ENCODE data around the gene EPN2. TPM values are rescaled to one million over a fixed set of nuclear protein-coding genes. Genes with fewer than 3 reads are reported as not detected.
A peak's percentile ranks its signal among the peaks of the same experiment; 100 is the strongest.
"Not testable (repeated sequence)": the region's sequence is repeated elsewhere in the genome, so short reads cannot be mapped to it uniquely, and the experiment has no call there.

The EPN2 gene
- total RNA-seq, 1 experiment from 2014 or later: 35.6 TPM

- H3K4me1 Mint-ChIP-seq (ENCODE audit: low read depth, unreplicated experiment): peaks cover 7% of the 10 kb centered on the region
- POLR2A ChIA-PET: no interaction called here
- no peaks in the 10 kb centered on the region for H3K9me3 Mint-ChIP-seq (ENCODE audit: unreplicated experiment)
- peaks cover 21% of the 10 kb centered on the region for H3K4me1 ChIP-seq
- H3K4me3 ChIP-seq (ENCODE audit: low read depth, low read length): no peak overlapping the region
- H3K36me3 Mint-ChIP-seq (ENCODE audit: insufficient read depth, unreplicated experiment): peaks cover 5% of the 10 kb centered on the region
- DNase-seq: peak in 1 of 2 experiments; percentile 34
- H3K27ac Mint-ChIP-seq (ENCODE audit: unreplicated experiment): no peak overlapping the region
- no peak for TF ChIP-seq CTCF (IDR thresholded peaks at IDR 0.05; ENCODE audit: insufficient read depth in 1 of 2, low read depth in 1 of 2, low read length in 1 of 2, severe bottlenecking in 1 of 2, unreplicated experiment in 1 of 2)
- CTCF ChIA-PET: interaction anchor here (0.6 to 1.4 kb wide), 2 partner anchors 15 to 53 kb away, joined by 3 to 4 read pairs; partner anchors contain the start of gene B9D1
- intact Hi-C loops (cut with micrococcal nuclease; ENCODE audit: unreplicated experiment): no loop called here
- no peaks in the 10 kb centered on the region for H3K36me3 ChIP-seq (ENCODE audit: control insufficient read depth, insufficient read depth, low read length)
- H3K9me3 ChIP-seq: no peaks in the 10 kb centered on the region
- H3K27me3 Mint-ChIP-seq (ENCODE audit: insufficient read depth, unreplicated experiment): no peaks in the 10 kb centered on the region
- no peaks in the 10 kb centered on the region for H3K27me3 ChIP-seq (replicated peaks; ENCODE audit: control insufficient read depth, insufficient read depth, low read length)
- no peak overlapping the region for H3K4me3 Mint-ChIP-seq (ENCODE audit: unreplicated experiment)
- no TSS peak for BruUV-seq (replicated peaks)
Measured at GRCh38 chr17:19347323-19348080, 110.3 kb downstream of the EPN2 start.

DNA sequence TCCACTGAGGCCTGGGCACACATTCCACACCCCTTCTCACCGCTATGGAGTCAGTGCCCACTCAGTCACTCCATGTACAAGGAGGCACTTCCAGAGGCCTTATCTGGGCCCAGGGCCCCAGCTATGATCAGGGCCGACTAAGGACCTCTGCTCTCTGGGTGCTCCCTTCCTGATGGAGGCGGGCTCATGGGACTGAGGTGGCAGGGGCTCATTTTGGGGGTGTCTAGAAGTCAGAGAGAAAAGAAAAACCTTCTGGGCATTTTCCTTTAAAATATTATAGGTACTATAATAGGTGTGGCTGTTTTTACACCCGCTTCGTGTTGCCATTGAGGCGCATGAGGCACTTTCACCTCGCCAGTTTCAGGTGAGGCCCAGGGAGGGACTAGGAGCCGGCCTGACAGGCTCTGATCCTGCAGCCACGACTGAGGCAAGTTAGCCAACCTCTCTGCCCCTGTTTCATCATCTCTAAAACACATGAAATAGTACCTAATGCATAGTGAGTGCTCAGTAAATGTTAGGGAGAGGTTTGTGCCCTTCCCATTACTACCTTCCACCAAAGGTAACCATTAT is 111.0 kb downstream of the EPN2 start:
- Mint-ChIP-seq H3K27me3 (ENCODE audit: insufficient read depth, unreplicated experiment) (no peaks in the 10 kb centered on the region), H3K36me3 (ENCODE audit: insufficient read depth, unreplicated experiment) (no peaks in the 10 kb centered on the region), H3K4me1 (ENCODE audit: low read depth, unreplicated experiment) (peaks cover 7% of the 10 kb centered on the region), H3K4me3 (ENCODE audit: unreplicated experiment) (no peak overlapping the region), H3K27ac (ENCODE audit: unreplicated experiment) (no peak overlapping the region), H3K9me3 (ENCODE audit: unreplicated experiment) (no peaks in the 10 kb centered on the region)
- intact Hi-C loops (cut with micrococcal nuclease; ENCODE audit: unreplicated experiment): no loop called here
- peaks cover 21% of the 10 kb centered on the region for H3K4me1 ChIP-seq
- TF ChIP-seq CTCF (IDR thresholded peaks at IDR 0.05; ENCODE audit: insufficient read depth in 1 of 2, low read depth in 1 of 2, low read length in 1 of 2, severe bottlenecking in 1 of 2, unreplicated experiment in 1 of 2): no peak
- BruUV-seq (replicated peaks): no TSS peak
- no peaks in the 10 kb centered on the region for H3K9me3 ChIP-seq
- ChIA-PET POLR2A (no interaction called here), CTCF (interaction anchor here (0.6 kb wide), 1 partner anchor 52 kb away, joined by 3 read pairs; no protein-coding TSS in a partner anchor)
- no peaks in the 10 kb centered on the region for H3K27me3 ChIP-seq (replicated peaks; ENCODE audit: control insufficient read depth, insufficient read depth, low read length)
- H3K4me3 ChIP-seq (ENCODE audit: low read depth, low read length): no peak overlapping the region
- DNase-seq: peak in 1 of 2 experiments; percentile 12
- no peaks in the 10 kb centered on the region for H3K36me3 ChIP-seq (ENCODE audit: control insufficient read depth, insufficient read depth, low read length)

GRCh38 chr17:19348806-19349205 is 111.6 kb downstream of the EPN2 start:
- TF ChIP-seq CTCF (IDR thresholded peaks at IDR 0.05; ENCODE audit: insufficient read depth in 1 of 2, low read depth in 1 of 2, low read length in 1 of 2, severe bottlenecking in 1 of 2, unreplicated experiment in 1 of 2): no peak
- DNase-seq: peak in 1 of 2 experiments; percentile 15
- intact Hi-C loops (cut with micrococcal nuclease; ENCODE audit: unreplicated experiment): no loop called here
- ChIA-PET CTCF (no interaction called here), POLR2A (no interaction called here)
- Histone ChIP-seq H3K4me3 (ENCODE audit: low read depth, low read length) (no peak overlapping the region), H3K36me3 (ENCODE audit: control insufficient read depth, insufficient read depth, low read length) (no peaks in the 10 kb centered on the region), H3K27me3 (replicated peaks; ENCODE audit: control insufficient read depth, insufficient read depth, low read length) (no peaks in the 10 kb centered on the region), H3K4me1 (peaks cover 21% of the 10 kb centered on the region), H3K9me3 (no peaks in the 10 kb centered on the region)
- Mint-ChIP-seq H3K4me1 (ENCODE audit: low read depth, unreplicated experiment) (peaks cover 7% of the 10 kb centered on the region), H3K36me3 (ENCODE audit: insufficient read depth, unreplicated experiment) (no peaks in the 10 kb centered on the region), H3K27me3 (ENCODE audit: insufficient read depth, unreplicated experiment) (no peaks in the 10 kb centered on the region), H3K9me3 (ENCODE audit: unreplicated experiment) (no peaks in the 10 kb centered on the region), H3K27ac (ENCODE audit: unreplicated experiment) (no peak overlapping the region), H3K4me3 (ENCODE audit: unreplicated experiment) (no peak overlapping the region)
- no TSS peak for BruUV-seq (replicated peaks)

GRCh38 chr17:19353401-19353800 is 116.2 kb downstream of the EPN2 start:
- not testable (repeated sequence) for H3K27me3 ChIP-seq (replicated peaks; ENCODE audit: control insufficient read depth, insufficient read depth, low read length)

More at GRCh38 chr17:19353401-19353800, 116.2 kb downstream of the EPN2 start:
- H3K36me3 ChIP-seq (ENCODE audit: control insufficient read depth, insufficient read depth, low read length); H3K4me3 ChIP-seq (ENCODE audit: low read depth, low read length); BruUV-seq (replicated peaks); H3K27me3 Mint-ChIP-seq (ENCODE audit: insufficient read depth, unreplicated experiment); H3K9me3 ChIP-seq; H3K4me1 Mint-ChIP-seq (ENCODE audit: low read depth, unreplicated experiment); H3K4me3 Mint-ChIP-seq (ENCODE audit: unreplicated experiment); intact Hi-C loops (cut with micrococcal nuclease; ENCODE audit: unreplicated experiment); H3K9me3 Mint-ChIP-seq (ENCODE audit: unreplicated experiment); H3K4me1 ChIP-seq; H3K27ac Mint-ChIP-seq (ENCODE audit: unreplicated experiment); H3K36me3 Mint-ChIP-seq (ENCODE audit: insufficient read depth, unreplicated experiment): not testable (repeated sequence)
- peak in 1 of 2 experiments; percentile 1 for DNase-seq
- POLR2A ChIA-PET: interaction anchor here (1.2 kb wide), 1 partner anchor 10 kb away, joined by 3 read pairs; no protein-coding TSS in a partner anchor
- CTCF ChIA-PET: interaction anchor here (2.2 kb wide), 1 partner anchor 9 kb away, joined by 13 read pairs; the partner anchor contains the start of gene B9D1
